MM.1S (cell line): ENCODE results near the gene PAPSS2.

Experiments used
- EZH2 ChIP-seq: fragments of 300-600 bp; sonication (generic); optimal IDR thresholded peaks from 2 replicates; pipeline ENCODE3; 2017; ENCODE audit warnings: low read depth, mild to moderate bottlenecking, antibody characterized with exemption, low read length, mixed read lengths
- EZH2phosphoT487 ChIP-seq: fragments of 300-600 bp; sonication (generic); IDR thresholded peaks from 2 replicates; pipeline ENCODE4 v1.6.1; 2018; ENCODE audit warnings: antibody characterized with exemption, low read length
- TF ChIP-seq, protein P1 (sequence below): fragments of 300-600 bp; sonication (generic); IDR thresholded peaks from 2 replicates; pipeline ENCODE4 v1.5.1; 2016; ENCODE audit warnings: antibody characterized with exemption, low read length, mixed read lengths

GRCh38 chr10:87685832-87686574 is 26.3 kb downstream of the PAPSS2 start:
- TF ChIP-seq, protein P1, sequence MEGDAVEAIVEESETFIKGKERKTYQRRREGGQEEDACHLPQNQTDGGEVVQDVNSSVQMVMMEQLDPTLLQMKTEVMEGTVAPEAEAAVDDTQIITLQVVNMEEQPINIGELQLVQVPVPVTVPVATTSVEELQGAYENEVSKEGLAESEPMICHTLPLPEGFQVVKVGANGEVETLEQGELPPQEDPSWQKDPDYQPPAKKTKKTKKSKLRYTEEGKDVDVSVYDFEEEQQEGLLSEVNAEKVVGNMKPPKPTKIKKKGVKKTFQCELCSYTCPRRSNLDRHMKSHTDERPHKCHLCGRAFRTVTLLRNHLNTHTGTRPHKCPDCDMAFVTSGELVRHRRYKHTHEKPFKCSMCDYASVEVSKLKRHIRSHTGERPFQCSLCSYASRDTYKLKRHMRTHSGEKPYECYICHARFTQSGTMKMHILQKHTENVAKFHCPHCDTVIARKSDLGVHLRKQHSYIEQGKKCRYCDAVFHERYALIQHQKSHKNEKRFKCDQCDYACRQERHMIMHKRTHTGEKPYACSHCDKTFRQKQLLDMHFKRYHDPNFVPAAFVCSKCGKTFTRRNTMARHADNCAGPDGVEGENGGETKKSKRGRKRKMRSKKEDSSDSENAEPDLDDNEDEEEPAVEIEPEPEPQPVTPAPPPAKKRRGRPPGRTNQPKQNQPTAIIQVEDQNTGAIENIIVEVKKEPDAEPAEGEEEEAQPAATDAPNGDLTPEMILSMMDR, result no peak
- TF ChIP-seq EZH2phosphoT487 (no peak), EZH2 (no peak)
